Neural progenitor cell (in vitro differentiated cells): ENCODE data around the gene SUCO. TPM values are rescaled to one million over a fixed set of nuclear protein-coding genes. Genes with fewer than 3 reads are reported as not detected.

ENCODE experiments used
- DNase-seq: peaks from one replicate; pipeline ENCODE4 v3.0.0-alpha.2; 2016; ENCODE audit warnings: low spot score
- H2AFZ ChIP-seq: fragments of 200-600 bp; sonication (generic); replicated peaks from 2 replicates; pipeline ENCODE4 v1.6.1; 2016; ENCODE audit warnings: antibody characterized with exemption
- H3F3A ChIP-seq: fragments of 200-600 bp; sonication (generic); 2 replicates; pipeline ENCODE4 v1.6.1; 2016; ENCODE audit warnings: antibody characterized with exemption, low read depth
- H3K27ac ChIP-seq: fragments of 200-600 bp; sonication (generic); 2 replicates; pipeline ENCODE4 v1.5.1; 2016; ENCODE audit warnings: mild to moderate bottlenecking
- H3K27me3 ChIP-seq: fragments of 200-600 bp; sonication (generic); 2 replicates; pipeline ENCODE4 v1.6.1; 2016; ENCODE audit warnings: mild to moderate bottlenecking, moderate library complexity
- H3K36me3 ChIP-seq: fragments of 200-600 bp; sonication (generic); 2 replicates; pipeline ENCODE4 v1.5.1; 2016
- H3K4me1 ChIP-seq: fragments of 200-600 bp; sonication (generic); 2 replicates; pipeline ENCODE4 v1.6.1; 2016; ENCODE audit warnings: mixed run types
- H3K4me2 ChIP-seq: fragments of 200-600 bp; sonication (generic); 2 replicates; pipeline ENCODE4 v1.6.1; 2016
- H3K4me3 ChIP-seq: fragments of 200-600 bp; sonication (generic); 2 replicates; pipeline ENCODE4 v1.5.1; 2016
- H3K79me2 ChIP-seq: fragments of 200-600 bp; sonication (generic); 2 replicates; pipeline ENCODE4 v1.6.1; 2016; ENCODE audit warnings: low read depth
- H3K9ac ChIP-seq: fragments of 200-600 bp; sonication (generic); 2 replicates; pipeline ENCODE4 v1.6.1; 2016
- H3K9me3 ChIP-seq: fragments of 200-600 bp; sonication (generic); 2 replicates; pipeline ENCODE4 v1.5.1; 2016; ENCODE audit warnings: low read depth
- H4K20me1 ChIP-seq: fragments of 200-600 bp; sonication (generic); 2 replicates; pipeline ENCODE4 v1.6.1; 2016; ENCODE audit warnings: low read depth
- H3K27ac Mint-ChIP-seq: 3 replicates; pipeline ENCODE4 v1.8.0; 2021; ENCODE audit warnings: mixed read lengths
- H3K27me3 Mint-ChIP-seq: 2 replicates; pipeline ENCODE4 v1.8.0; 2022; ENCODE audit warnings: low read depth, mild to moderate bottlenecking, inconsistent platforms, moderate library complexity, mixed read lengths; ENCODE audit not compliant: insufficient read depth
- H3K36me3 Mint-ChIP-seq: 3 replicates; pipeline ENCODE4 v1.8.0; 2021; ENCODE audit warnings: mixed read lengths
- H3K4me1 Mint-ChIP-seq: 3 replicates; pipeline ENCODE4 v1.8.0; 2021; ENCODE audit warnings: mixed read lengths
- H3K4me3 Mint-ChIP-seq: 3 replicates; pipeline ENCODE4 v1.8.0; 2021; ENCODE audit warnings: mild to moderate bottlenecking, moderate library complexity, mixed read lengths
- H3K9me3 Mint-ChIP-seq: 3 replicates; pipeline ENCODE4 v1.8.0; 2020; ENCODE audit warnings: mixed read lengths
- EZH2 ChIP-seq: fragments of 200-600 bp; sonication (generic); IDR thresholded peaks from 2 replicates; pipeline ENCODE4 v1.6.1; 2017; ENCODE audit warnings: antibody characterized with exemption, mild to moderate bottlenecking, moderate library complexity
- EZH2phosphoT487 ChIP-seq: fragments of 200-600 bp; sonication (generic); IDR thresholded peaks from 2 replicates; pipeline ENCODE4 v1.6.1; 2017; ENCODE audit warnings: antibody characterized with exemption
- total RNA-seq: library from RNA; depleted of rRNA; stranded (reverse); fragments of >200 nt; gene quantifications from 2 replicates; pipeline ENCODE4 v1.2.3, GENCODE V29; 2015; ENCODE audit warnings: low replicate concordance
- TF ChIP-seq, protein P1 (sequence below): fragments of 200-600 bp; sonication (generic); IDR thresholded peaks from 2 replicates; pipeline ENCODE4 v1.5.1; 2017; ENCODE audit warnings: antibody characterized with exemption, mild to moderate bottlenecking

SUCO gene
- total RNA-seq, 1 donor from 2014 or later, result 109 TPM

DNA sequence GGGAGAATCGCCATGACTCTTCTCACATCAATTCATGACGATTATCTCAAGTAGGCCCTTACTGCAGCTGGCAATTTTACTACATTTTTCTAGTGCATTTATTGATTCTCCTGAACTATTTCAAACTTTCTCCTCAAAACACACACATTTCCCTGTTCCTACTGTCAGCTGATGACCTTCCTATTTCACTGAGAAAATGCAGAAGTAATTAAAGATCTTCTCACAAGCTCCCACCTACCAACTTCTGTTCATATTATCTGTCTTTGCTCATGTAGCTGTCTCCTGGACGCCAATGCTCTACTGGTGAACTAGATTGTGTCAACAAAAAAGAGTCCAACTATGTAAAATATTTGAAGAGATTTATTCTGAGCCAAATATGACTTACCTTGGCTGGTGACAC lies 89.6 kb downstream of the SUCO start:
- no peak overlapping the region for H3K27ac ChIP-seq
- no peaks in the 10 kb centered on the region for H3K79me2 ChIP-seq
- no peaks in the 10 kb centered on the region for H3K9me3 ChIP-seq
- peaks cover 23% of the 10 kb centered on the region for H3K9me3 Mint-ChIP-seq
- peaks cover 4% of the 10 kb centered on the region for H3K27me3 Mint-ChIP-seq
- H3K9ac ChIP-seq, result no peak overlapping the region
- no peaks in the 10 kb centered on the region for H3F3A ChIP-seq
- H3K4me1 Mint-ChIP-seq, result no peaks in the 10 kb centered on the region
- H3K4me1 ChIP-seq, result no peaks in the 10 kb centered on the region
- no peak overlapping the region for H3K4me3 Mint-ChIP-seq
- TF ChIP-seq EZH2phosphoT487 (no peak), EZH2 (no peak)
- TF ChIP-seq, protein P1, sequence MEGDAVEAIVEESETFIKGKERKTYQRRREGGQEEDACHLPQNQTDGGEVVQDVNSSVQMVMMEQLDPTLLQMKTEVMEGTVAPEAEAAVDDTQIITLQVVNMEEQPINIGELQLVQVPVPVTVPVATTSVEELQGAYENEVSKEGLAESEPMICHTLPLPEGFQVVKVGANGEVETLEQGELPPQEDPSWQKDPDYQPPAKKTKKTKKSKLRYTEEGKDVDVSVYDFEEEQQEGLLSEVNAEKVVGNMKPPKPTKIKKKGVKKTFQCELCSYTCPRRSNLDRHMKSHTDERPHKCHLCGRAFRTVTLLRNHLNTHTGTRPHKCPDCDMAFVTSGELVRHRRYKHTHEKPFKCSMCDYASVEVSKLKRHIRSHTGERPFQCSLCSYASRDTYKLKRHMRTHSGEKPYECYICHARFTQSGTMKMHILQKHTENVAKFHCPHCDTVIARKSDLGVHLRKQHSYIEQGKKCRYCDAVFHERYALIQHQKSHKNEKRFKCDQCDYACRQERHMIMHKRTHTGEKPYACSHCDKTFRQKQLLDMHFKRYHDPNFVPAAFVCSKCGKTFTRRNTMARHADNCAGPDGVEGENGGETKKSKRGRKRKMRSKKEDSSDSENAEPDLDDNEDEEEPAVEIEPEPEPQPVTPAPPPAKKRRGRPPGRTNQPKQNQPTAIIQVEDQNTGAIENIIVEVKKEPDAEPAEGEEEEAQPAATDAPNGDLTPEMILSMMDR, result no peak
- H4K20me1 ChIP-seq, result no peaks in the 10 kb centered on the region
- H3K4me3 ChIP-seq, result no peak overlapping the region
- no peak overlapping the region for H2AFZ ChIP-seq
- no peaks in the 10 kb centered on the region for H3K36me3 Mint-ChIP-seq
- H3K27me3 ChIP-seq, result no peaks in the 10 kb centered on the region
- no peak overlapping the region for H3K4me2 ChIP-seq
- H3K36me3 ChIP-seq, result no peaks in the 10 kb centered on the region
- no peak overlapping the region for H3K27ac Mint-ChIP-seq
- no peak for DNase-seq

DNA sequence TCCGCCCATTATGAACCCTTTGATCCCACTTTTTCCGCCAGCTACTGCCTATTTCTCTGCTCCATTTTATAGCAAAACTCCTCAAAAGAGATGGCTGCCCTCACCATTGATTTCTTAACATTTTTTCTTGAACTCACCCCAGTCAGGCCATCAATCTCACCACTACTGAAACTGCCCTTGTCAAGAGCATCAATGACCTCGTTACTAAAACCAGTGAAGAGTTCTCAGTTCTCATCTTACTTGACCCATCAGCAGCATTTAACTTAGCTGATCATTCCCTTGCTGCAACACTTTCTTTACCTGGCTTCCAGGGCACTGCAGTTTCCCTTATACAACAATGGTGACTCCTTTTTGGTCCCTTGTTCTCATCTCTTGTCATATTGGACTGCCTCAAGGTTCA lies 90.8 kb downstream of the SUCO start:
- H3K27ac ChIP-seq, result no peak overlapping the region
- H3K4me3 Mint-ChIP-seq, result no peak overlapping the region
- H3K4me3 ChIP-seq, result no peak overlapping the region
- no peak for TF ChIP-seq EZH2phosphoT487
- TF ChIP-seq EZH2, result no peak
- TF ChIP-seq, protein P1, result no peak
- no peaks in the 10 kb centered on the region for H3K36me3 ChIP-seq
- H3K27me3 ChIP-seq, result no peaks in the 10 kb centered on the region
- H2AFZ ChIP-seq, result no peak overlapping the region
- no peaks in the 10 kb centered on the region for H3K9me3 ChIP-seq
- no peaks in the 10 kb centered on the region for H3K4me1 Mint-ChIP-seq
- H3K79me2 ChIP-seq, result no peaks in the 10 kb centered on the region
- no peak overlapping the region for H3K9ac ChIP-seq
- DNase-seq, result no peak
- H3K27ac Mint-ChIP-seq, result no peak overlapping the region
- no peaks in the 10 kb centered on the region for H3K36me3 Mint-ChIP-seq
- no peaks in the 10 kb centered on the region for H3F3A ChIP-seq
- peaks cover 4% of the 10 kb centered on the region for H3K27me3 Mint-ChIP-seq
- no peaks in the 10 kb centered on the region for H3K4me1 ChIP-seq
- peaks cover 21% of the 10 kb centered on the region for H3K9me3 Mint-ChIP-seq
- no peak overlapping the region for H3K4me2 ChIP-seq
- H4K20me1 ChIP-seq, result no peaks in the 10 kb centered on the region

DNA sequence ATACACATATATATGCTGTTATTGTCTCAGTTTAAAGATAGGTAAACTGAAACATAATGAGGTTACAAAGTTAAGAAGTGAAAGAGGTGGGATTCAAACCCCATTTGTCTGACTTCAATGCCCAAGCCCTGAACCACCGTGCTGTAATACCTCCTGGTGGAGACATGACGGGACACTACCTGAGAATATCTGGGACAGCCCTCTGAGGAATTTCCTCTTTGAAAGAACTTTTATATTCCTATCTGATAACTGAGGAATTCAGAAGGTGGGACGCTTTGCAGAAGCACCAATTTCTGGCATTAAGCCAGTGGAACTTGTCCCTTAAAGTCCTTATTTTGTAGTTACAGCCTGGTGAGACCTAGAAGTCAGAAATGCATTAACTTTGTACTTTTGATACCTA lies 93.9 kb downstream of the SUCO start:
- H3K27me3 ChIP-seq, result no peaks in the 10 kb centered on the region
- H3F3A ChIP-seq, result no peaks in the 10 kb centered on the region
- no peak overlapping the region for H3K4me3 ChIP-seq
- no peak overlapping the region for H2AFZ ChIP-seq
- Mint-ChIP-seq H3K4me3 (no peak overlapping the region), H3K27me3 (peaks cover 3% of the 10 kb centered on the region), H3K36me3 (no peaks in the 10 kb centered on the region), H3K27ac (no peak overlapping the region), H3K9me3 (peaks cover 12% of the 10 kb centered on the region), H3K4me1 (peaks cover 3% of the 10 kb centered on the region)
- no peaks in the 10 kb centered on the region for H3K36me3 ChIP-seq
- DNase-seq, result no peak
- H4K20me1 ChIP-seq, result no peaks in the 10 kb centered on the region
- TF ChIP-seq EZH2, result no peak
- no peak overlapping the region for H3K4me2 ChIP-seq
- no peaks in the 10 kb centered on the region for H3K4me1 ChIP-seq
- H3K79me2 ChIP-seq, result no peaks in the 10 kb centered on the region
- H3K9me3 ChIP-seq, result no peaks in the 10 kb centered on the region
- no peak overlapping the region for H3K9ac ChIP-seq
- no peak overlapping the region for H3K27ac ChIP-seq

DNA sequence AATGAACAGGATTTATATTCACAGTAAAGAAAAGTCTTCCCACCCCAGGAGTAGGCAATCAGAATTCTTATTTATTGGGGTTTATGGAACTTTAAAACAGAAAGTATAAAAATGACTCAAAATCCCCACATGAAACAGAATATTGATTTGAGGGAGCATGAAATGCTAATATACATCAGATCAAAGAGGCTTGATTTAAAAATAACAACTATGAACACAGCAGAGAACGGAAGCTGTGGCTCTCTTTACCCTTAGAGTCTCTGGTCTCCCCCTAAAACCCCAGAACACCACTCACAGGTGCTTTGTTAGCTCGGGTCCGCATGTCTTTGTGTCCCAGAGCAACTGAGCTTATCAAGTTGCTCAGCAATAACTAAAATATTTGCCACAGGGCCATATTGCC lies 94.8 kb downstream of the SUCO start:
- Mint-ChIP-seq H3K4me3 (no peak overlapping the region), H3K27me3 (peaks cover 2% of the 10 kb centered on the region), H3K27ac (no peak overlapping the region), H3K4me1 (peaks cover 3% of the 10 kb centered on the region), H3K9me3 (peaks cover 16% of the 10 kb centered on the region), H3K36me3 (no peaks in the 10 kb centered on the region)
- Histone ChIP-seq H4K20me1 (no peaks in the 10 kb centered on the region), H3K4me3 (no peak overlapping the region), H2AFZ (no peak overlapping the region), H3K4me2 (no peak overlapping the region), H3K36me3 (no peaks in the 10 kb centered on the region), H3K27ac (no peak overlapping the region), H3K79me2 (no peaks in the 10 kb centered on the region), H3F3A (no peaks in the 10 kb centered on the region), H3K9me3 (no peaks in the 10 kb centered on the region), H3K27me3 (no peaks in the 10 kb centered on the region), H3K9ac (no peak overlapping the region), H3K4me1 (no peaks in the 10 kb centered on the region)
- TF ChIP-seq, protein P1, result no peak
- TF ChIP-seq EZH2 (no peak), EZH2phosphoT487 (no peak)
- DNase-seq, result no peak
